ENCODE measurements around the gene LRATD1. TPM values are rescaled to one million over a fixed set of nuclear protein-coding genes. Genes with fewer than 3 reads are reported as not detected.
"Not testable (repeated sequence)": the region's sequence is repeated elsewhere in the genome, so short reads cannot be mapped to it uniquely, and the experiment has no call there.

The LRATD1 gene
- 21.1 TPM for polyA plus RNA-seq (ENCODE audit: insufficient read length)
- long read RNA-seq, donor 1, full-length matches to known transcripts, result 9 of 44 reads
- long read RNA-seq, donor 1, partial matches to known transcripts, result 35 of 44 reads
- long read RNA-seq, donor 1, other reads (novel, unspliced or antisense), result 0 of 44 reads
- long read RNA-seq, donor 2, full-length matches to known transcripts, result 4 of 10 reads
- long read RNA-seq, donor 2, partial matches to known transcripts, result 6 of 10 reads
- long read RNA-seq, donor 2, other reads (novel, unspliced or antisense), result 0 of 10 reads
- long read RNA-seq, donor 3, full-length matches to known transcripts, result 2 of 22 reads
- long read RNA-seq, donor 3, partial matches to known transcripts, result 20 of 22 reads
- long read RNA-seq, donor 3, other reads (novel, unspliced or antisense), result 0 of 22 reads
- long read RNA-seq, donor 4, result 0 reads
- long read RNA-seq, donor 5, full-length matches to known transcripts, result 4 of 4 reads
- long read RNA-seq, donor 5, partial matches to known transcripts, result 0 of 4 reads
- long read RNA-seq, donor 5, other reads (novel, unspliced or antisense), result 0 of 4 reads
- long read RNA-seq, donor 6, full-length matches to known transcripts, result 12 of 12 reads
- long read RNA-seq, donor 6, partial matches to known transcripts, result 0 of 12 reads
- long read RNA-seq, donor 6, other reads (novel, unspliced or antisense), result 0 of 12 reads
- long read RNA-seq, donor 7, full-length matches to known transcripts, result 4 of 4 reads
- long read RNA-seq, donor 7, partial matches to known transcripts, result 0 of 4 reads
- long read RNA-seq, donor 7, other reads (novel, unspliced or antisense), result 0 of 4 reads
- long read RNA-seq, donor 8, result 0 reads

- peak; percentile 91 for DNase-seq
Measured at GRCh38 chr2:14632133-14632936, at the start of gene LRATD1. Gene LRATD1, plus strand, starts transcription at chr2:14632717. Its CDS starts 1,263 bp downstream, at chr2:14633980.

GRCh38 chr2:14583059-14583458 lies 49.5 kb upstream of the LRATD1 start:
- DNase-seq, result no peak

- DNase-seq, result no peak
Measured at GRCh38 chr2:14583802-14584201, 48.7 kb upstream of the LRATD1 start.

GRCh38 chr2:14587119-14587518 lies 45.4 kb upstream of the LRATD1 start:
- no peak for DNase-seq

GRCh38 chr2:14601156-14601770 lies 31.3 kb upstream of the LRATD1 start:
- no peak for DNase-seq

GRCh38 chr2:14602309-14602708 lies 30.2 kb upstream of the LRATD1 start:
- DNase-seq, result no peak

- no peak for DNase-seq
Measured at GRCh38 chr2:14603676-14604075, 28.8 kb upstream of the LRATD1 start.

- DNase-seq, result no peak
Measured at GRCh38 chr2:14608245-14608644, 24.3 kb upstream of the LRATD1 start.

- DNase-seq, result no peak
Measured at GRCh38 chr2:14614017-14614416, 18.5 kb upstream of the LRATD1 start.

GRCh38 chr2:14615121-14615520 lies 17.4 kb upstream of the LRATD1 start:
- DNase-seq, result no peak

GRCh38 chr2:14615760-14616159 lies 16.8 kb upstream of the LRATD1 start:
- no peak for DNase-seq

- no peak for DNase-seq
Measured at GRCh38 chr2:14616342-14616741, 16.2 kb upstream of the LRATD1 start.

GRCh38 chr2:14616950-14617349 lies 15.6 kb upstream of the LRATD1 start:
- DNase-seq, result no peak

- DNase-seq, result no peak
Measured at GRCh38 chr2:14619441-14619840, 13.1 kb upstream of the LRATD1 start.

- no peak for DNase-seq
Measured at GRCh38 chr2:14621114-14621513, 11.4 kb upstream of the LRATD1 start.

- no peak for DNase-seq
Measured at GRCh38 chr2:14621906-14622549, 10.5 kb upstream of the LRATD1 start.

- DNase-seq, result not testable (repeated sequence)
Measured at GRCh38 chr2:14622550-14622939, 10.0 kb upstream of the LRATD1 start.

- DNase-seq, result no peak
Measured at GRCh38 chr2:14623237-14623636, 9.3 kb upstream of the LRATD1 start.

- DNase-seq, result no peak
Measured at GRCh38 chr2:14626873-14627272, 5.6 kb upstream of the LRATD1 start.

GRCh38 chr2:14628901-14629300 lies 3.6 kb upstream of the LRATD1 start:
- no peak for DNase-seq

- no peak for DNase-seq
Measured at GRCh38 chr2:14631406-14632040, 994 bp upstream of the LRATD1 start.
